GM12874 (cell line): ENCODE results near the gene ZNF318.

Experiments
- CTCF ChIP-seq: IDR thresholded peaks from 2 replicates; pipeline ENCODE4 v1.5.1; 2011; ENCODE audit warnings: low read depth, mild to moderate bottlenecking, control low read depth, low read length, moderate library complexity; ENCODE audit not compliant: insufficient read depth

The ZNF318 gene

GRCh38 chr6:43313813-43314212, 55.6 kb downstream of the ZNF318 start:
- TF ChIP-seq CTCF: no peak

- no peak for TF ChIP-seq CTCF
Measured at GRCh38 chr6:43311666-43312065, 57.8 kb downstream of the ZNF318 start.

- no peak for TF ChIP-seq CTCF
Measured at GRCh38 chr6:43310624-43311023, 58.8 kb downstream of the ZNF318 start.

- no peak for TF ChIP-seq CTCF
Measured at GRCh38 chr6:43310134-43310533, 59.3 kb downstream of the ZNF318 start.

GRCh38 chr6:43308990-43309477, 60.4 kb downstream of the ZNF318 start:
- TF ChIP-seq CTCF: no peak

- TF ChIP-seq CTCF: peak; percentile 84
Measured at GRCh38 chr6:43308101-43308989, 61.1 kb downstream of the ZNF318 start, which contains the start of gene CRIP3. CRIP3 (minus strand) TSS chr6:43308826; CDS start chr6:43308792, 34 bp downstream.

- no peak for TF ChIP-seq CTCF
Measured at GRCh38 chr6:43307451-43308100, 61.9 kb downstream of the ZNF318 start.
